GM18498 (cell line): ENCODE measurements around the gene NEGR1.
"Not testable (repeated sequence)": the region's sequence is repeated elsewhere in the genome, so short reads cannot be mapped to it uniquely, and the experiment has no call there.

Experiments used
- ATAC-seq: cut with Tn5 transposase; IDR thresholded peaks from one replicate; pipeline ENCODE4 v1.9.1; 2021; ENCODE audit warnings: mild to moderate bottlenecking, moderate library complexity; ENCODE audit not compliant: unreplicated experiment

NEGR1 gene

DNA sequence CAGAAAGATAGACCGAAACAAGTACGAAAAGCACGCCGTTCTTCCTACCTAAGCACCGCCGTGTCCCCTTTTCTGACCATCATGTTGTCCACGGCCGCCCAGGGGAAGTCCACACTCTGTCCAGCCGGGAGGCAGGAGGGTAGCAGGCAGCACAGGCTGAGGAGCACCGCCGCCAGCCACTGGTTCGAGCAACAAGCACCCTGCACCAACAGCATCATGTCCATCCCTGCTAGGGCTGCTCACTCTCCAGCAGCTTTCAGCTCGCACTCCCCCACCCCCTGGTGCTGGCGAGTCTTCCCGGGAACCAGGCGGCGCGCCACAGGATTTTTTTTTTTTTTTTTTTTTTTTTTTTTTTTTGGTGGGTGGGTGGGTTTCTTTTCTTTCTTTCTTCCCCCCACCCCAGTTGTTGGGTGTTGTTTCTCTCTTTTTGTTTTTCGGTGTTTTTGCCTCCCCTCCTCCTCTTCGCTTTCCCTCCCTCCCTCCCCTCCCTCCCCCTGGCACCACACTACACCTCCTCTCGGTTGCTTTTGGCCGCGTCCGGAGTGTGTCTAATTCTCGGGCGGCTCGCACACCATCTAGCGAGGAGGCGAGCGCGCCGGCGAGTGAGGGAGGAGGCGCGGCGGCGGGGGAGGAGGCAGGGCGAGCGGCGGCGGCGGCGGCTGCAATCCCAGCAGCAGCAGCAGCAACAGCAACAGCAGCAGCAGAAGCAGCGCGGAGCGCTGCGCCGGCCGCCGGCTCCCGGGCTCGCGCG, at the start of gene NEGR1:
NEGR1 (minus strand) TSS at position 269 of the 751 bp plus-strand sequence.
- peak; percentile 85 for ATAC-seq

DNA sequence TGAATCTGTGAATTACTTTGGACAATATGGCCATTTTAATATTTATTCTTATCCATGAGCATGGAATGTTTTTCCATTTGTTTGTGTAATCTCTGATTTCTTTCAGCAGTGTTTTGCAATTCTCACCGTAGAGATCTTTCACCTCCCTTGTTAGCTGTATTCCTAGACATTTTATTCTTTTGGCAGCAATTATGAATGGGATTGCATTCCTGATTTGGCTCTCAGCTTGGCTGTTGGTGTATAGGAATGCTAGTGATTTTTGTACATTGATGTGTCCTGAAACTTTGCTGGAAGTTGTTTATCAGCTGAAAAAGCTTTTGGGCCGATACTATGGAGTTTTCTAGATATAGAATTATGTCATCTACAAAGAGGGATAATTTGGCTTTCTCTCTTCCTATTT, 44.2 kb upstream of the NEGR1 start:
- ATAC-seq: no peak

DNA sequence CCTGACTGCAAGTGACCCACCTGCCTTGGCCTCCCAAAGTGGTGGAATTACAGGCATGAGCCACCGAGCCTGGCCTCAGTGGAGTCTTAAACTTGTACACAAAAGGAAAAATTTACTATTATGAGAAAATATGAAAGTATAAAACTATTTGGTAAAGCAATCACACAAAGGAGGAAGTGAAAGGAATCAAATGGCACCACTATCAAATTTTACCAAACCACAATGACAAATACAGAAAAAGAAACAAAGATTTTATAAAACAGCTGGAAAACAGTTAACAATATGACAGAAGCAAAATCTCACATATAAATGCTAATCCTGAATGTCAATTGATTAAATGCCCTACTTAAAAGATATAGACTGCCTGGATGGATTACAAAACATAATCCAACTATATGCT, 42.1 kb upstream of the NEGR1 start:
- ATAC-seq: no peak

DNA sequence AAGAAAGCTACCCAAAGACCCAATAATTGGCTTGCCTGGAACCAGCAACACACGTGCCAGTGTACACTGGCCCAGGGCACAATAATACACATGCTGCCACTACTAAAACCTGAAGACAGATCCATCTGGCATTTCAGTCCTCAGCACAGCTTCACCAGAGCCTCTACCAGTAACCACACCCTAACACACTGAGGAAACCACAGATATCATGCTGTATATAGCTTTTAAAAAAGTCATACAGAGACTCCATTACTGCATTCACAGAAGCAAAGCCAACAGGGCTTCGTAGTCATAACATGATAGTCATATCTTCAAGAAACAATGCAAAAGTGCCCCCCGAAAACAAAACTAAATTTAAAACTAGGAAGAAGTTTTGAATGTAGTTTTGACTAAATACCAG, 40.6 kb upstream of the NEGR1 start:
- no peak for ATAC-seq

DNA sequence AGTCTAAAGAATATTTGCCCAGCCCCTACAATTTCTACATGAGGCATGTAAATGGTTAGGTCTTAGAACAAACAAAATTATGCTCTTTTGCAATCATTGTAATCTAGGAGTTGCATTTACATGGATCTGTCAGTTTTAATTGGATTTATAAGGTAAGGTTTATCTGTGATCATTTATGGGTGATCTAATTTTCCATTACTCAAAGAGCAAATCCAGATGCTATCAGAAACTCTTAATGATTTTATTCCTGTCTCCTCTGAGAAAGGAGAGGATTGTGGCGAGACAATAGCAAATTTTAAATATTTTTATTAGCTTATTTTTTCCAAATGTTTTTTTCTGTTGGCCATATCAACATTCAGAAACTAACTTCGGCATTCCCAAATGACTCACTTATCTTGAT, 14.2 kb upstream of the NEGR1 start:
- no peak for ATAC-seq

DNA sequence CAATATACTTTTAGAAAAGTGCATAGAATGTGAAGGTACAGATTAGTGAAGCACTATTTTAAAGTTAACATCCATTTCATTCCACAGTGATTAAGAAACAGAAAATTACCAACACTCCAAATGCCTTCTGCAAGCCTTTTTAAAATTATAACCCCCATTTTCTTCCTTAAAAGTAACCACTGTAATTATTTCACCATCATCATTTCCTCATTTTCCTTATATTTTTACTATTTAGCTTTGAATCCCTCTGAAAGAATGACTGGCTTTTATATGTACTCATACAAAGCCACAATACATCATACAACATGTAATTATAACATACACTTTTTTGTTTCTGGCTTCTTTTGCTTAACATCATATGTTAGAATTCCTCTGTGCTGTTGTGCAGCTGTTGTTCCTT, 6.5 kb upstream of the NEGR1 start:
- ATAC-seq: no peak

DNA sequence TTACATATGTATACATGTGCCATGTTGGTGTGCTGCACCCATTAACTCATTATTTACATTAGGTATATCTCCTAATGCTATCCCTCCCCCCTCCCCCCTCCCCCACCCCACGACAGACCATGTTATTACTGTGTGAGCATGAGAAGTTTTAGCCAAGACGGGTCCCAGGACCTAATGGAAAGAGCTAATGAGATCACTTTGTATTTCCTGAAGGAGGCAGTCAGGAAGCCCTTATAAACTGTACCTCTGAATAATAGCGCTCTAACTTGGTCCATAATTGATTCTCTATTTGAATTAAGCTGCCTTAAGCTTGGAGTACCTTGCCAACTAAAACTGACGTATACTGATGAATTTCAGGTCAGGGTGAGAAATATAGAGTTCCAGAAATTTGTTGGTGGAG, 4.1 kb upstream of the NEGR1 start:
- ATAC-seq: no peak

DNA sequence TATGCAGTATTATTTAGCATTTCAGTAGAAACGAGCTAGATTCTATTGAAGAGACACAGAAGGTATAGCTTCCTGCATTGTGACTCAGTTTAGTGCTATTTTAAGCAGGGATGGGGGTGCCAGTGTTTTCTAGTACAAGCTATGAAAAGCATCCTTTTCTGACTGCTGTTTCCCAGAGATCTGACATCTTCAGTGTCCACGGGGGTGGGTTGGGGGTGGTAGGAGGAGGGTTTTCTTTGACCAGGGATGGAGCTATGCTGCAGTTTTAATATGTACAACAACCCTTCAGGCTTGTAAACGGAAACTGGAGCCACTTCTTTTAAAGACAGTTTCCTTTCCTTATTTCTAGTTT, 2.7 kb upstream of the NEGR1 start:
- ATAC-seq: no peak

DNA sequence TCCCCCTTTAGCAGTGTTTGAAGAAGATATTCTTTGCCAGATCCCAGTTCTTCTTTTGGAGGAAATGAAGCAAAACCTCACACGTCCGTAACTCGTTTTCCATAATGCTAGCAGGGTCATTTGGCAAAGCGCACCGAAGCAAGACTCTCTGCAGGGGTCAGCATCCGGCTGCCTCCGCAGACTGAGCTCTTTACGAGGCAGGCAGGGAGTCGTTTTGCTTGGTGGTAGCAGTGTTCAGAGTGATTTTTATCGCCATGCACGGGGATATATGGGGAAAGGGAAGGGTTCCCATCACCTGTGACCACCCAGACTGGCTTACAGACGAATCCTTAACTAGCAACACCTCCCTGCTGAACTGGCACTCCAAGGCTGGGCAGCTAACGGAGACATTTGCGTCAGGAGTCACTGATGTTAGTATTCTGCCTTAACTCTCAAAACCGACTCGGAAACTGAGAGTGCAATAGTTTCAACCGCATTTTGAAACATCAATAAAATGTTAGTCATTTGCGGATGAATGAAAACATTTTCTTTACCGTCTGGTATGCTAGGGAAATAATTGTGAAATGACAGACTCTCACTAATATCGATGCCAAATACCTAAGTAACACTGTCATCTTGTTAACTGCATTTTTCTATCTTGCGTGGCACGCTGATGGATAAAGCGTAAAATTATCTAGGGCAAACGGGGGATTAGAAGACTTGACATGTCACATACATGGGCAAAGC, 2.2 kb upstream of the NEGR1 start:
- ATAC-seq: peak; percentile 70

DNA sequence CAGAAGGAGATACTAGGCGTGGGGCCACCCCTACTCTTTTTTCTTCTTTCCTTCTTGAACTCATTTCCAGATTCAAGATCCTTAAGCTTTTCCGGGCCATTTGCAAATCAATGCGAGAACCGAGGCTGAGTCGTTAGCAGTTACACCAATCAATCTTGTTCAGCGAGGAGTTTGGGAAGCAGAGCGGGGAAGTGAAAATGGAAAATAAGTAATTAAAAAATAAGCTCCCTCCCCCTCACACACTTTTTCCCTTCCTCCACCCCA, 1.7 kb upstream of the NEGR1 start:
- no peak for ATAC-seq

DNA sequence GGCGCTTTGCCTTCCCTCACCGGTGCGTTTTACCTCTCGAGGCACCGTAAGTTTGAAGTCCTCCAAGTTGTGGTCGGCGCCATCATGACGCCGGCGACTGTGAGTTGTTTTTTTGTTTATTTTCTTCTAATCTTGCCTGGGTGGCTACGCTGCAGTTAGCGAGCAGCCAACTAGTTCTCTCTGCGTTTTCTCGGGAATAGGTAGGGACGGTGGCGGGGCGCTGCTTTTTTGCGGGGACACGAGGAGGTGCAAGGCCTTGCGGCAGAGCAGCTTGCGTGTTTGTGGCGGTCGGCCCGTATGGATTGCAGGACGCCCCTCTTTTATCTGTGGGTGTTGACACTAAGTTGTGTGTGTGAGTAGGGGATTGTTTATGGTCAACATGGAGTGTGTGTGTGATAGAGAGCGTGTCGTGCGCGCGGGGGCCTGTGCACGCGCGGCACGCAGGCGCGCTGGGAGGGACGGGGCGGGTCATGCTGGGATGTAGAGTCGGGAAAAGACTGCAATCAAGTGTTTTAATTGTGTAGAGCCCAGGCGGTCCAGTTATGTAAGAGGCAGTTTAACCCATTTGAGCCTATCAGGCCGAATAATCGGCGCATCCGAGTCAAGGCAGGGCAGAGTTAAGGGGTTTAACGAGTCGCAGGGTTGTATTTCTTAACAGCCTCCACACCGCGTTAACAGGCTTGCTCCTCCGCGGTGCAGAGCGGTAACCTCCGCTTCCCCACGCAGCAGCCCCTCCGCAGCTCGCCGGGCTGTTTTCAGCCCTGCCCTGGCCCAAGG, 1.2 kb upstream of the NEGR1 start:
- no peak for ATAC-seq

DNA sequence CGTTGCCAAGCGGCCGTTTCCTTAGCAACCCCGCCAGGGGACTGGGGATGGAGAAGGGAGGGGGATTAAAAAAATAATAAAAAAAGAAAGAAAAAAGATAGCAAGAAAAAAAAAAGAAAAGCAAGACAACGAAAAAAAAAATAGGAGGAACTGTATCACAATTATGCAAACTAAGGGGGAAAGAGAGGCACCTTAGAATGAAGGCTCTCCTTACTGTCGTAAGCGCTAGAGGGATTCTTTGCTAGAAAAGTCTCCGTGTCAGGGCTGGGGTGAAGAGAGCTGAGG, 625 bp upstream of the NEGR1 start:
- ATAC-seq: peak; percentile 11

DNA sequence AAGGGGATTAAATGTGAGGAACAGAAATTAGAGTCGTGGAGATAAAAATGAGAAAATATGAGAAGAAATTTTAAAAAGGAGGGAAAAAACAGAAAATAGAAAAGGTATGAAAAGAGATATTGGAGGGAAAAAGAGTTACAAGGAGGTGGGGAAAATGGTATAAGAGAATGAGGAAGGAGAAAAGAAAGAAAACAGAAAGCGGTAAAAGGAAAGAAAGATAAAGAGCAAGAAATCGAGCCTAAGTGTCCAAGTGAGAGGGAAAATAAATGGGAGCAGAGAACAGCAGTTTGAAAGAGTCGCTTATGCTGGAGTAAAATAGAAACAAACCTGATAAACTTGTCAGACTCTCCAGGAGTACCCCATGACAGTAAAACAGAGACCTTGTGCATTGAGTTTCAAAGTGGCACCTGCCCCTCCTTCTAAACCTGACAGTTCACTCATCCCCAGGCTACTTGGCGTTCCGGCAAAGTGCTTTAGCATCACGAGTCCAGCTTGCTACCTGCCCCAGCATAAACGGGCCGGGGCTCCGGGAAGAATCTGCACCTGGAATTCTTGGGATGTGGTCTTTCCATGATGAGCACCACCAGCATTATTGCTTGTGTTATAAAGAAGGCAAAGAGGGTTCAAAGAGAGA, 585 bp downstream of the NEGR1 start:
- no peak for ATAC-seq

DNA sequence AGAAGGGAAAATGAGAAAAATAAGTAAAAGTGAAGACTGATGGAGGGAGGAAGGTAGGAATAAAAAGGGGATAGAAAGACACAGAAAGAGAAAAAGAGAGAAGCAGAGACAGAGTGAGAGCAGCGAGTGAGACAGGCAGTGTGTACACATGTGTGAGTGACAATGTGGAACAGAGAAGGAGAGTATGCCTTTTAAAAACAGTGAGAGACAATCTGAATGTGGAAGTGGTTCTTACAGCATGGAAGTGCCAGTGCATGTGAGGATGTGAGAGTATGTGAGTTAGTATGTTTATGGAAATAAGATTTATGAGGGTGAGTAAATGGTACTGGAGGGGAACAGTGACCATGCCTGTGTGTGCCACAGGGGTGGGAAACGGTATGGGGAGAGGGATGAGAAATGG, 1.2 kb downstream of the NEGR1 start:
- no peak for ATAC-seq

DNA sequence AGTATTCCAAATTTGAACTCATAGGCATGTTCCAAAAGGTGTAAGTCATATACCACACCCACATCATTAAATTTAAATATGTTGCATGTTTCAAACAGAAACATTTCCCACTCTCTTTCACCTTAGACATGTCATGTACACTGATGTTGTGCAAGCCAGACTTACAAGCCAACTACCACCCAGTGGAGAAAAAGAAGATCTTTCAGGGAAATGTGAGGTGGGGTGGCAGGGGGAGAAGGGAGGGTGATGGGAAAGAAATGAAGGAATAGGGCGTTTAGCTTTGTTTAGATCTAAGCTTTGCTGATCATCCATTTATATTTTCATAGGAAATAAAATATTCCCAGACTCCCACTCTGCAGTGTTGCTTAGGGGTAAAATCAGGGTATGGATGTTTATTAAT, 1.6 kb downstream of the NEGR1 start:
- ATAC-seq: no peak

DNA sequence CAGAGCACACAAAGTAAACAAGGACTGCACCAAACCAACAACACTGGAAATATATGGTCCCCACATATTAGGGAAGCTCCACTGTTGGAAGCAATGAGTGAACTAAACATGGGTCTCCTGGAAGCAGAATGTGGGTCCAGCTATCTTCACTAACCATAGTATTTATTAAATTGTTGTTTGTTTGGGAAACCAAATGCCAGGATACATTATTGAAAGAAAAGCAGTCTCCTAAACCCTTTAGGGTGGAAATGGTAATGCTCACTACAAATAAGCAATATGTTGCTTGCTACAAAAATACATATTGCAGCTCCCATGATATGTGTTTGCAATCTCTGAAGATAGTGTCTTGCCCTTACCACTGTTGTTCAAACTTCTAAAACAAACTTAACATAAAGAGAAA, 2.2 kb downstream of the NEGR1 start:
- no peak for ATAC-seq

DNA sequence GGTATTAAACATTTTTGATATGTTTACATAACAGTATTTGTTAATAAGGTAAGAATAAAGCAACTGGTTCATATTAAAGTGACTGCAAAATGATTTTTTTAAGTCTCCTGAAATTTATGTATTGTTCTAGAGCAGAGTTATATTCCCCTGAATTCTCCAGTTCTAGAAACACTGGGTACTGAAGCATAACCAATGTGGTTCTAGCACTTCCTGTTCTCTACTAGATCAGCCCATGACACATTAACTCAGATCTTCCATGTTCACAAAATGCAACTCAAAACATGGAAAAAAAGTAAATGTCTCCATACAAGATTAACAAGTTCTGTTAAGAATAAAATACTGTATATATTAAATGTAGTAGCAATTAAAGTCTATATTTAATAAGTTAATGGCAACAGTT, 3.9 kb downstream of the NEGR1 start:
- ATAC-seq: no peak

DNA sequence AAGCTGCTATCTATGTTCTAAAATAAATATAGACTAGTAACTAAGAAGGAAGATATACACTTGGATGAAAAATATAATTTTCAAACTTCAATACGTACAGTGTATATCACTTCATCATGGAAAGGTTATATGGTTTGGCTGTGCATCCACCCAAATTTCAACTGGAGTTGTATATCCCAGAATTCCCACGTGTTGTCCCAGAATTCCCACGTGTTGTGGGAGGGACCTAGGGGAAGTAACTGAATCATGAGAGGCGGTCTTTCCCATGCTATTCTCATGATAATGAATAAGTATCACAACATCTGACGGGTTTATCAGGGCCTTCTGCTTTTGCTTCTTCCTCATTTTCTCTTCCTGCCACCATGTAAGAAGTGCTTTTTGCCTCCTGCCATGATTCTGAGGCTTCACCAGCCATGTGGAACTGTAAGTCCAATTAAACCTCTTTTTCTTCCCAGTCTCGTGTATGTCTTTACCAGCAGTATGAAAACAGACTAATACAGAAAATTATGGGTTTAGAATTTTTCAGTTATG, 10.7 kb downstream of the NEGR1 start:
- ATAC-seq: no peak

DNA sequence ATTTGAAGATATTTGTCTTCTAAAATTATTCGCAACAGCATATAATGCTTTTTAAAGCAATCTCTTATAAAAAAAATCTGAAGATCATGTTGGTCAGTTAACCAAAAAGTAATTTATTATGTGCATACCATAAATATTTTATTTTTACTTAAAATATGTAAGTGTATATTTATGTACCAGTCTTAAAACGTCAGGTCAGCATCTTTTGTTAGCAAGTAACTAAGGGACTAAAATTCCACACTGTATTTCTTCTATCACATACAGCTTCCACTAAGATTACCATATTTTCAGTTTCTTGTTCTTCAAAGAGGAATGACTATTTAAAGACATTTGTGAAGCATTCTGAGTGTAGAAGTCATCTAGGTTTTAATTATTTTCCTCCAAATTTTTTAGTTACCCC, 19.6 kb downstream of the NEGR1 start:
- ATAC-seq: no peak

DNA sequence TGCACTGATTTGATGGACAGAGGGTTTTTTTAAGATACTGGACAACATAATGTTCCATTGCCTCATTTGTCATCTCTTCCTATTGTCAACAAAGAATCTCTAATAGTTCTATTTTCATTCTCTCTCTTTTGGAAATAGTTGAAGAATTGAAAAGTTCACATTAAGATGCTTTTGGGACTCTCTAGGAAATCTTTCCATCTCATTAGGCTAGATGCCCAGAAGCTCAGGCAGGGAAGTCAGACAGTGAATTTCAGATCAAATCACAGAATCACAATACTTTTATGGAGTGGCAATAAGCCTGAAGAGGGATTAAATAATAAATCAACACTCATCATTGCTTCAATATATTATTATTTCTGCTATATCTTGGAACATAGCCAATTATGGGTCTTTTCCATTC, 29.2 kb downstream of the NEGR1 start:
- ATAC-seq: no peak

DNA sequence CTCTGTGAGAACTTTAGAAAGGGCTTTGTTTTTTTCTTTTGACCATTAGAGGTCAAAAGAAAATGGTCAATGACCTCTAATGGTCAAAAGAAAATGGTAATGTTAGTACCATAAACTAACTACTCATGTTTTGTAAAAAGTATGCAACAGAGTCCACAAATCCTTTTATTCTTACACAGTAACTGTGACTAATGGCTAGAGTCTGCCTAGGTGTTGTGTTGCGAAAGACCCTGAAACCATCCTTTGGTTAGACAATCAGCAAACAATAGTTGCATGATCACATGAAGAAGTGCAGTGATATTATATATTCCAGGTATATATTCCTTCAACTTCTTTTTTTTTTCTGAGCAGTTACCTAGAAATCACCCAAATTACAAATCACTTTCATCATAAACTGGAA, 40.9 kb downstream of the NEGR1 start:
- ATAC-seq: no peak

DNA sequence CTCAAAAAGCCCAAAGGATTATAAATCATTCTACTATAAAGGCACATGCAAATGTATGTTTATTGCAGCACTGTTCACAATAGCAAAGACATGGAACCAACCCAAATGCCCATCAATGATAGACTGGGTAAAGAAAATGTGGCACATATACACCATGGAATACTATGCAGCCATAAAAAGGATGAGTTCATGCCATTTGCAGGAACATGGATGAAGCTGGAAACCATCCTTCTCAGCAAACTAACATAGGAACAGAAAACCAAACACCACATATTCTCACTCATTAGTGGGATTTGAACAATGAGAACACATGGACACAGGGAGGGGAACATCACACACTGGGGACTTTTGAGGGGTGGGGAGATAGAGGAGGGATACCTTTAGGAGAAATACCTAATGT, 46.4 kb downstream of the NEGR1 start:
- not testable (repeated sequence) for ATAC-seq
